ENCODE data around the gene AQP1.

The AQP1 gene

GRCh38 chr7:30912986-30913811 is 1.5 kb downstream of the AQP1 start:
- no peak for TF ChIP-seq CTCF (IDR thresholded peaks at IDR 0.05; ENCODE audit: extremely low read depth, insufficient read depth, missing control alignments)
- in situ Hi-C loops (cut with MboI; ENCODE audit: low pct_unique_long_range_greater_than_20kb, low sequenced_read_pairs, unreplicated experiment): no loop called here
- DNase-seq (ENCODE audit: low spot score): no peak

GRCh38 chr7:30913821-30914515 is 2.3 kb downstream of the AQP1 start:
- in situ Hi-C loops (cut with MboI; ENCODE audit: low pct_unique_long_range_greater_than_20kb, low sequenced_read_pairs, unreplicated experiment): no loop called here
- no peak for DNase-seq (ENCODE audit: low spot score)
- no peak for TF ChIP-seq CTCF (IDR thresholded peaks at IDR 0.05; ENCODE audit: extremely low read depth, insufficient read depth, missing control alignments)

- in situ Hi-C loops (cut with MboI; ENCODE audit: low pct_unique_long_range_greater_than_20kb, low sequenced_read_pairs, unreplicated experiment): no loop called here
- no peak for TF ChIP-seq CTCF (IDR thresholded peaks at IDR 0.05; ENCODE audit: extremely low read depth, insufficient read depth, missing control alignments)
- DNase-seq (ENCODE audit: low spot score): no peak
Measured at GRCh38 chr7:30914596-30914995, 2.9 kb downstream of the AQP1 start.

- in situ Hi-C loops (cut with MboI; ENCODE audit: low pct_unique_long_range_greater_than_20kb, low sequenced_read_pairs, unreplicated experiment): no loop called here
Measured at GRCh38 chr7:30915005-30915601, 3.5 kb downstream of the AQP1 start.

GRCh38 chr7:30915751-30916150 is 4.1 kb downstream of the AQP1 start:
- DNase-seq (ENCODE audit: low spot score): no peak
- in situ Hi-C loops (cut with MboI; ENCODE audit: low pct_unique_long_range_greater_than_20kb, low sequenced_read_pairs, unreplicated experiment): no loop called here
- TF ChIP-seq CTCF (IDR thresholded peaks at IDR 0.05; ENCODE audit: extremely low read depth, insufficient read depth, missing control alignments): no peak

More at GRCh38 chr7:30915005-30915601, 3.5 kb downstream of the AQP1 start:
- TF ChIP-seq CTCF (IDR thresholded peaks at IDR 0.05; ENCODE audit: extremely low read depth, insufficient read depth, missing control alignments): no peak
- no peak for DNase-seq (ENCODE audit: low spot score)

GRCh38 chr7:30916255-30916654 is 4.6 kb downstream of the AQP1 start:
- in situ Hi-C loops (cut with MboI; ENCODE audit: low pct_unique_long_range_greater_than_20kb, low sequenced_read_pairs, unreplicated experiment): no loop called here
- TF ChIP-seq CTCF (IDR thresholded peaks at IDR 0.05; ENCODE audit: extremely low read depth, insufficient read depth, missing control alignments): no peak
- DNase-seq (ENCODE audit: low spot score): no peak

All from GM13977 (cell line).